Activated naive CD4-positive, alpha-beta T cell treated with anti-CD3 and anti-CD28 coated beads, Interleukin-2, amount 50 U/mL, for 24 hours (primary cell): ENCODE results near the gene SERF2.
A peak's percentile ranks its signal among the peaks of the same experiment; 100 is the strongest.
"Not testable (repeated sequence)": the region's sequence is repeated elsewhere in the genome, so short reads cannot be mapped to it uniquely, and the experiment has no call there.

Experiments
- H3K27ac Mint-ChIP-seq: one replicate; pipeline ENCODE4 v1.8.0; 2021; ENCODE audit warnings: mild to moderate bottlenecking, mixed read lengths
- H3K27me3 Mint-ChIP-seq: one replicate; pipeline ENCODE4 v1.8.0; 2021; ENCODE audit warnings: mixed read lengths
- H3K36me3 Mint-ChIP-seq: one replicate; pipeline ENCODE4 v1.8.0; 2021; ENCODE audit warnings: mixed read lengths
- H3K4me1 Mint-ChIP-seq: one replicate; pipeline ENCODE4 v1.8.0; 2021; ENCODE audit warnings: mixed read lengths
- H3K4me3 Mint-ChIP-seq: one replicate; pipeline ENCODE4 v1.8.0; 2021; ENCODE audit warnings: mild to moderate bottlenecking, mixed read lengths
- H3K9me3 Mint-ChIP-seq: one replicate; pipeline ENCODE4 v1.8.0; 2021; ENCODE audit warnings: mixed read lengths

SERF2 gene

DNA sequence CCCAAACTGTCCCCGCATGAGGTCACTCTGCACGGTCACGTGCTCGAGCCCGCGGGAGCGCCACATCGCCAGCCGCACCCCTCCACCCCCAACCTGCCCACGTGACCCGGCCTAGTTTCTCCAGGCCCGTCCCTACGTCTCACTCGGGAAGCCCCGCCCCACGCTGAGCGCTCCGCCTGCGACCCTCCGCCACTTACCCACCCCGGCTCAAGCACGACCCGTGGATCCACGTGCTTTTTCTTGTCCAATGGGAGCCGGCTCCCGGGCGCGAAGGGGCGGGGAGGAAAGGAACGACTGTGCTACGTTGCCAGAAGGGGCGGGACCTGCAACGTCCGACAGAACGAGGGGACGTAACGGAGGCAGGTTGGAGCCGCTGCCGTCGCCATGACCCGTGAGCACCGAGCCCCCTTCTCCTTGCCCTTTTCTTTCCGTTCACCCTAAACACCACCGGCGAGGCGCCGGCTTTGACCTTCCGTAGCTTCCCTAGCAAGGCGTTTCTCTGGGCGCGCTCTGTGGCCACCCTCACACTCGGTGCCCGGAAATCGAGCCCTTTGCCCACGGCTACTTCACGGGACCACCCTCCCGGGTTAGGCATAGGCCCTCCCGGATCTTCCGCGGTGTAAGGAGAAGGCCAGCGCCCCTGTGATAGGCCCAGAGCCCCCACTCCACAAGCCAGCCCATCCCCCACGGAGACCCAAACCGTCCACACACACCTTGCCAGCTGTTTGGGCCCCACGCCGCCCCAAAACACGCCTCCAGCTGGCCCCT is at the start of gene SERF2:
Gene SERF2, plus strand, starts transcription at position 328 of the 768 bp plus-strand sequence. Its CDS starts 57 bp downstream, at position 385.
- peaks cover 19% of the 10 kb centered on the region for H3K36me3 Mint-ChIP-seq
- peak within 1 kb of the TSS; percentile 97 for H3K4me3 Mint-ChIP-seq
- no peaks in the 10 kb centered on the region for H3K9me3 Mint-ChIP-seq
- H3K27ac Mint-ChIP-seq = peak within 1 kb of the TSS; percentile 96
- no peaks in the 10 kb centered on the region for H3K27me3 Mint-ChIP-seq
- H3K4me1 Mint-ChIP-seq = peaks cover 43% of the 10 kb centered on the region

DNA sequence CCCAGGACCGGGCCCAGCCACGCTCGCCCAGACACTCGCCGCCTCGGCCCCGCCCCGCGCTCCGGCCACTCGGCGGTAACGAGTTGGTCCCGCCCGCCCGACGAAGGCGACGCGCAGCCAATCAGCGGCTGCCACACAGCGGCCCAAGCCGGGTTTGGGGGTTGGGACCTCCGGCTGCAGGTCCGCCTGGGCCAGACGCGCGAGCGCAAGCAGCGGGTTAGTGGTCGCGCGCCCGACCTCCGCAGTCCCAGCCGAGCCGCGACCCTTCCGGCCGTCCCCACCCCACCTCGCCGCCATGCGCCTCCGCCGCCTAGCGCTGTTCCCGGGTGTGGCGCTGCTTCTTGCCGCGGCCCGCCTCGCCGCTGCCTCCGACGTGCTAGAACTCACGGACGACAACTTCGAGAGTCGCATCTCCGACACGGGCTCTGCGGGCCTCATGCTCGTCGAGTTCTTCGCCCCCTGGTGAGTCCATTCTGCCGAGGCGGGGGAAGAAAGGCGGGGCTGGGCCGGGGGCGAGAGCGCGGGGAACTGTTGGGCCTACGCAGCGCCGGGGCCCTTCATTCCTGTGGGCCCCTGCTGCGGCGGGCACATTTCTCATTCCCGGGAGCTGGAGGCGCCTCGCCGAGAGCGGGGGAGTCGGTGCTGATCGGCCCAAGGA is 45.7 kb upstream of the SERF2 start, which contains the start of gene PDIA3:
Gene PDIA3, plus strand, starts transcription at position 194 of the 658 bp plus-strand sequence. Its CDS starts 102 bp downstream, at position 296.
- Mint-ChIP-seq H3K4me1 (peaks cover 26% of the 10 kb centered on the region), H3K4me3 (peak within 1 kb of the TSS; percentile 98), H3K27ac (peak within 1 kb of the TSS; percentile 98)
- not testable (repeated sequence) for H3K27me3 Mint-ChIP-seq, H3K36me3 Mint-ChIP-seq, H3K9me3 Mint-ChIP-seq

DNA sequence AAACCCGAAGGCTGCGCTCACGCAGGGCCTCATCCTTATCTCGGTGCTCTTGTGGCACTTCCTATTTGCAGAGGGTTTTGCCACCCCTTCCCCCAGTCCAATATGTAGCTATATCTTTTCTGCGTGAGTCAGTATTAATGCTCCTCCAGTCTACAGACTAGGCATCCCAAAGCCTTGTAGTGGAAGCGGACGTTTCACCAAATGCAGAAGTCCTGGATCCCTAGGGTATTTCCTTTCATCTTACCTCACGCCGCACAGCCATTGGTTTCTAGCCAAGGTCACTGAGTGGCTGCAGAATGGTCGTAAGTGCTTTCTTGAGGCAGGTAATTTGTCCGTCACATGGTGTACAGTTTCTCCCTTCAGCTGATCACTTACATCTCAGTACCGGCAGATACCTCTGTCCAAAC is 45.2 kb upstream of the SERF2 start:
- not testable (repeated sequence) for H3K9me3 Mint-ChIP-seq, H3K36me3 Mint-ChIP-seq, H3K27me3 Mint-ChIP-seq
- peaks cover 31% of the 10 kb centered on the region for H3K4me1 Mint-ChIP-seq
- peak overlapping the region; percentile 98 for H3K27ac Mint-ChIP-seq
- H3K4me3 Mint-ChIP-seq = peak overlapping the region; percentile 98

DNA sequence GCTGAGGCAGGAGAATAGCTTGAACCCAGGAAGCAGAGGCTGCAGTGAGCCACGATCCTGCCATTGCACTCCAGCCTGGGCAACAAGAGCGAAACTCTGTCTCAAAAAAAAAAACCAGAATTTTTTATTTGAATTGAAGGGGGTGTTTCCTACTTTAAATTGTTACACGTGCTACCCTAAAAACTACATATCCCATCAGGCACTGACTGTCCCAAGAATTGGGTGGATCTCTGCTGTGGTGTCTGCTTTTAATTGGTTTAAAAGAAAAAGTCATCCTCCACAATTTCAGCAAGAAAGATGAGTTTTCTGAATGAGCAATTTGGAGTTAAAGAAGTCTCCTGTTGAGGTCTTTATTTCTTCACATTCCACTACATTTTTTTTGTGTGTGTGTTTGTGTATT is 43.7 kb upstream of the SERF2 start:
- no peaks in the 10 kb centered on the region for H3K27me3 Mint-ChIP-seq
- H3K4me1 Mint-ChIP-seq = peaks cover 46% of the 10 kb centered on the region
- H3K9me3 Mint-ChIP-seq = no peaks in the 10 kb centered on the region
- peak overlapping the region; percentile 98 for H3K4me3 Mint-ChIP-seq
- peak overlapping the region; percentile 79 for H3K27ac Mint-ChIP-seq
- H3K36me3 Mint-ChIP-seq = peaks cover 13% of the 10 kb centered on the region

DNA sequence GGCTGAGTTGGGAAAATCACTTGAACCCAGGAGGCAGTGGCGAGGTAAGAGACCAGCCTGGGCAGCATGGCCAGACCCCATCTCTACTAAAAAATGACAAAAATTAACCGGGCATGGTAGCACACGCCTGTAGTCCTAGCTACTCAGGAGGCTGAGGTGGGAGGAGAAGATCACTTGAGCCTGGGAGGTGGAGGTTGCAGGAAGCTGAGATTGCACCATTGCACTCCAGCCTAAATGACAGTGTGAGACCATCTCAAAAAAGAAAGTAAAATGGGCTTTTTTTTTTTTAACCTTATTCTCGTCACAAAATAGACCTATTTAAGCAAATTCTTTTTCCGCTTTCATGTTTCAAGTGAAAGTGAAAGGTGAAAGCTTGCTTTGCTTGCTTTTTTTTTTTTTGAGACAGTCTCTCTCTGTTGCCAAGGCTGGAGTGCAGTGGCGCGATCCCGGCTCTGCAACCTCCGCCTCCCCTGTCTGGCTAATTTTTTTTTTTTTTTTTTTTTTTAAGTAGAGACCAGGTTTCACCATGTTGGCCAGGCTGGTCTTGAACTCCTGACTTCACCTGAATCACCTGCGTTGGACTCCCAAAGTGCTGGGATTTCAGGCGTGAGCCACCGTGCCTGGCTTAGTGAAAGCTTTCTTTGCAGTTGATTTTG is 42.3 kb upstream of the SERF2 start:
- Mint-ChIP-seq H3K27me3 (no peaks in the 10 kb centered on the region), H3K27ac (peak overlapping the region; percentile 93), H3K4me3 (peak overlapping the region; percentile 98), H3K4me1 (peaks cover 49% of the 10 kb centered on the region), H3K36me3 (peaks cover 13% of the 10 kb centered on the region), H3K9me3 (no peaks in the 10 kb centered on the region)

DNA sequence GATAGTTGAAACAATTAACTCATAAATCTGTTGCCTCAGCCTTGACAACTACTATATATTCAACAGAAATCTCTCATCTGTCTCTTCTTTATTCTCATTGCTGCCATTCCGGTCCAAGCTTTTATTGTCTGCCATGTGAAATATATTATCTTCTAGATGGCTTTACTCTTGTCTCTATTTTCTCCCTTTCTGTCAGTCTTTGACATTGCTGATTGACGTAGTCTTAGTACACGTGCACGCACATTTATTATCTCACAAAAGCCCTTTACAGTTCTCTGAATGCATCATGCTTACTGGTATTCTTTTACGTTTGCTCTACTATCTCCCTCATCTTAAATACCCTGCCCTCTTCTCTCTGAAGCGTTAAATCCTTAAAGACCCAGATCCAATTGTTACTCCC is 40.2 kb upstream of the SERF2 start:
- Mint-ChIP-seq H3K36me3 (peaks cover 17% of the 10 kb centered on the region), H3K4me3 (peak overlapping the region; percentile 27), H3K27me3 (no peaks in the 10 kb centered on the region), H3K4me1 (peaks cover 47% of the 10 kb centered on the region), H3K9me3 (no peaks in the 10 kb centered on the region), H3K27ac (peak overlapping the region; percentile 5)

DNA sequence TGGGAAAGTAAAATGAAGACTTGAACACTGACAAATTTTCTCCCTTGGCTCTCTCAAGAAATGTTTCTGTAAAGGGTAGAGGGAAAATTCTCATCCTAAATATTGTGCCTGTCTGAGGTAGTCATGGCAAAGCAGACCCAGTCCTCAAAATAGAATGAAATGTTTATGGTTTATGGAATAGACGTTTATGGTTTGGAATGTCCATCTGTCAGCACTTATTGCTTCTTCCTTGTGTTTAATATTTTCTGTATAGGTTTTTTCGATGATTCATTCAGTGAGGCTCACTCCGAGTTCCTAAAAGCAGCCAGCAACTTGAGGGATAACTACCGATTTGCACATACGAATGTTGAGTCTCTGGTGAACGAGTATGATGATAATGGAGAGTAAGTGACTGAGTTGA is 29.3 kb upstream of the SERF2 start:
- Mint-ChIP-seq H3K27ac (peak overlapping the region; percentile 18), H3K27me3 (no peaks in the 10 kb centered on the region), H3K4me1 (peaks cover 10% of the 10 kb centered on the region), H3K36me3 (peaks cover 21% of the 10 kb centered on the region), H3K9me3 (no peaks in the 10 kb centered on the region), H3K4me3 (no peak overlapping the region)

DNA sequence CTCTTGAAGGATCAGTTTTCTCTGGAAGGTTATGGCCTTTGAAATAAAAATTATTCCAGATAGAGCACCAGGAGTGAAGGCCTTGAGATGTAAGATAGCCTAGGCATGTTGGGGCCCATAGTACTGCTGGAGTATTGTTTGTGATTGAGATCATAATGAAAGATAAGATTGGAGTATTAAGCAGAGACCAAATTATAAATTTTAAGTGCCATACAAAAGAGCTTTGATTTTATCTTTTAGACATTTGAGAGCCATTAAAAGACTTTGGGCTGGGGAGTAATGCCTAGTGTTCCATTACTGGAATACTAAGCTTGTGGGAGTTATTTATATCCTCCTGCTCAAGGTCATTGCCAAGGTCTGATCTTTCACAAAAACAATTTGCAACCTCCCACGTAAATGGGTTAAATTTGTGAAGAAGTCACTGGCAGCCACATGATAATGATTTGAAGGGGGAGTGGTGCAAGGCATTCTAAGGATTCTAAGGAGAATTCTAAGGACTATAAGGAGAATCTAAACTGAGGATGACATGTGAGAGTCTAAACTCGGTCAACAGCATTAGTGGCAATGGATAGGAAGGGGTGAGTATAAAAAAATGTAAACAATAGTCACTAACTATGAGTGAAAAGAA is 28.2 kb upstream of the SERF2 start:
- no peaks in the 10 kb centered on the region for H3K27me3 Mint-ChIP-seq
- peaks cover 10% of the 10 kb centered on the region for H3K4me1 Mint-ChIP-seq
- H3K27ac Mint-ChIP-seq = peak overlapping the region; percentile 68
- peaks cover 24% of the 10 kb centered on the region for H3K36me3 Mint-ChIP-seq
- no peaks in the 10 kb centered on the region for H3K9me3 Mint-ChIP-seq
- no peak overlapping the region for H3K4me3 Mint-ChIP-seq

DNA sequence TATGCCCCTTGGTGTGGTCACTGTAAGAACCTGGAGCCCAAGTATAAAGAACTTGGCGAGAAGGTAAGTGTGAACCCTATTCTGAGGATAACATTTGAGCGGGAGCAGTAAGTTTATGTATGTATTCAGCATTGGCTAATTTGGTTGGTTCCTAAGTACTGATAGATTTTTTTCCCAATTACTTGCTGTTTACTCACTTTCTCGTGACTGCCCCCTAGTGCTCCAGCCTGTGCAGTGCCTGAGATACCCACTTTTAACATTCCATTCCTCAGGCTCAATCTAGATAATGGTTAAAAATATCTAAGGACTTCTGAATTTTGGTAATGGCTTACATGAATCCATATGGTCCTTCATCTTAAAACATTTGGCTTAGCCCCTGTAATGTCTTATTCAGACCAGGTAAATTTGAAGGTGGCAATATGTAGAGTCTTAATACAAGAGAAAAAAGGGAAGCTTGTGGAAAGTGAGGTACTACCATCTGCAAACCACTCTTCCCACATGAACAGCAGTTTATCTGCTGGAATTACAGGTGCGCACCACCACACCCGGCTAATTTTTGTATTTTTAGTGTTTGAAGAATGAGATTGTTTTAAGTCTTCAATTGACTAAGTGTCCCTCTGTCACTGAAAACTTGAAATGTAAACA is 22.4 kb upstream of the SERF2 start:
- Mint-ChIP-seq H3K36me3 (peaks cover 20% of the 10 kb centered on the region), H3K27me3 (no peaks in the 10 kb centered on the region), H3K4me3 (no peak overlapping the region), H3K4me1 (no peaks in the 10 kb centered on the region), H3K9me3 (no peaks in the 10 kb centered on the region), H3K27ac (no peak overlapping the region)

DNA sequence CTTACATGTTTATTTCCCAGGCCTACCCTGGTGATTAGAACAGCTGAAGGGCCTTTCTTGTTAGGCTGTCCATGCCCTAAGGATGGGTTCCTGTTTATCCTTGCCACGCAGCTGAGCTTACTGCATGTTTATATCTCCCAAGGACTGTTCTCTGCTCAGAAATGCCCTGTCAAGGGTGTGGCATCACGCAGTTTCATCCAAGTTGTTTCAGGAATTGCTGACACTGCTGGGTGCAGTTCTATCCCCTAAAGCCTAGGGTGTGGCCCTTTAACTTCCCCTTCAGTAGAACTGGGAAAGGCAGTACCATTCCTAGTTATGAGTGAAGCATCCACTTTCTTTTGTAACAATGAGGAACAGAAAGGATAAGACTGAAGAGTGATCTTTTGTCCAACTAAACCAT is 20.3 kb upstream of the SERF2 start:
- Mint-ChIP-seq H3K27ac (no peak overlapping the region), H3K9me3 (no peaks in the 10 kb centered on the region), H3K4me3 (no peak overlapping the region), H3K4me1 (no peaks in the 10 kb centered on the region), H3K36me3 (peaks cover 14% of the 10 kb centered on the region), H3K27me3 (no peaks in the 10 kb centered on the region)

DNA sequence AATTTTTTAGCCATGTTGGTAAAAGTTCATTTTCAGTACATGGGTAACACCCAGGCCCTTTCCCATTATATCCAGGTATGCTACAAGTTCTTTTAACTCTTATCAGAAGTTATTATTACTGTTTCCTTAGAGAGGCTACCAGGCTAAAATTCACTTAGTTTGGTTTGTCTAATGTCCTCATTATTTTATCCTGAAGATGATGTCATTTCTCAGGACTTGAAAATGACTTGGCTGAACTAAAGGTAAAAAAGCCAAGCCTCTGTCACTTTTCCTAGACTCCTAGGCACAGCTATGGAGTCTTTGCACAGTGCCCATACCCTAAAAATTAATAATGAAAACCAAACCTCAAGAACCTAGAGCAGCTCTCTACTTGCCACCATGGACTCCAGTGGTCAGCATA is 19.5 kb upstream of the SERF2 start:
- H3K36me3 Mint-ChIP-seq = peaks cover 14% of the 10 kb centered on the region
- no peaks in the 10 kb centered on the region for H3K27me3 Mint-ChIP-seq
- H3K4me3 Mint-ChIP-seq = no peak overlapping the region
- H3K9me3 Mint-ChIP-seq = no peaks in the 10 kb centered on the region
- peaks cover 7% of the 10 kb centered on the region for H3K4me1 Mint-ChIP-seq
- no peak overlapping the region for H3K27ac Mint-ChIP-seq

DNA sequence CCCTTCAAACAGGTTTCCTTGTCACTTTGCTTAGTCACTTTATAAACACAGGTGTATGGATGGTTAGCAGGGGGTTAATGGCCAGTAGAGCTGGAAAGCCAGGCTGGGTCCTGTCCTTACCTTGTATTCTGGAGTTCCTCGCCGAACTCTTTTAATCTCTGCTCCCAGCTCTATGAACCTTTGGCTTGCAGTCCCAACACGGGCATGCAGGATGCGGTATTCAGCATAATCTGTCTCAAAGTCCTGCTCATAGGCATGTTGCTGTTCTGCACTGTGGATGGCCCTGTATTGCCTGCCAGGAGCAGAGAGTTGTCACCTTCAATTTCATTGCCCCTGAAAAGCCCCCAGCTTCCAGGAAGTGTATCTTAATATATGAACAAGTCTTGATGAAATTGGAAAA is 18.1 kb upstream of the SERF2 start:
- H3K27me3 Mint-ChIP-seq = no peaks in the 10 kb centered on the region
- H3K36me3 Mint-ChIP-seq = peaks cover 12% of the 10 kb centered on the region
- H3K4me3 Mint-ChIP-seq = no peak overlapping the region
- peaks cover 12% of the 10 kb centered on the region for H3K4me1 Mint-ChIP-seq
- H3K27ac Mint-ChIP-seq = peak overlapping the region; percentile 23
- H3K9me3 Mint-ChIP-seq = no peaks in the 10 kb centered on the region

DNA sequence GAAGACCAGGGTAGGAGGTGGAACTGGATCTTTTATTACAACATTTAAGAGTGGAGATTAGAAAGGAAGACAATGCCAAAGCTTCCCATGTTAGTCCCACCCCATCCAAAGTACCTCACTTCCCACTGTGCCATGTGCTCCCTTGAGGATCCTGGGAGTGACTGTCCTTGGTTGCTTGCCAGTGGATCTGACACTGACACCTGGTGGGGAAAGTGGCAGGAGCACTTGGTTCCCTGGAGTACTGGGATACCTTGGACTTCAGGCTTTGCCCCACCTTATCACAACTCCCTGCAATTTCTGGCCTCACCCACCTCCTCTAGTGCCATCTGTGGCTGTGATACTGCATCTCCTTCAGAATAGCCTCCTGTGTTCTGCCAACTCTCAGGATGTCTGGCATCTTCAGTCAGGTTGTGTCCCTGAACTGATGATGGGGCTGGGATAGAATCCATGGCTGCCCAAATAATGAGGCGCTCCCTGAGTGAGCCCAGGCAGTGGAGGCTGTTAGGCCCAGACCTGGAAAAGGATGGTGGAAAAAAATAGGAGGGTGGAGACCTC is 16.6 kb upstream of the SERF2 start:
- peak overlapping the region; percentile 17 for H3K27ac Mint-ChIP-seq
- peaks cover 3% of the 10 kb centered on the region for H3K36me3 Mint-ChIP-seq
- no peak overlapping the region for H3K4me3 Mint-ChIP-seq
- no peaks in the 10 kb centered on the region for H3K9me3 Mint-ChIP-seq
- peaks cover 20% of the 10 kb centered on the region for H3K4me1 Mint-ChIP-seq
- no peaks in the 10 kb centered on the region for H3K27me3 Mint-ChIP-seq

DNA sequence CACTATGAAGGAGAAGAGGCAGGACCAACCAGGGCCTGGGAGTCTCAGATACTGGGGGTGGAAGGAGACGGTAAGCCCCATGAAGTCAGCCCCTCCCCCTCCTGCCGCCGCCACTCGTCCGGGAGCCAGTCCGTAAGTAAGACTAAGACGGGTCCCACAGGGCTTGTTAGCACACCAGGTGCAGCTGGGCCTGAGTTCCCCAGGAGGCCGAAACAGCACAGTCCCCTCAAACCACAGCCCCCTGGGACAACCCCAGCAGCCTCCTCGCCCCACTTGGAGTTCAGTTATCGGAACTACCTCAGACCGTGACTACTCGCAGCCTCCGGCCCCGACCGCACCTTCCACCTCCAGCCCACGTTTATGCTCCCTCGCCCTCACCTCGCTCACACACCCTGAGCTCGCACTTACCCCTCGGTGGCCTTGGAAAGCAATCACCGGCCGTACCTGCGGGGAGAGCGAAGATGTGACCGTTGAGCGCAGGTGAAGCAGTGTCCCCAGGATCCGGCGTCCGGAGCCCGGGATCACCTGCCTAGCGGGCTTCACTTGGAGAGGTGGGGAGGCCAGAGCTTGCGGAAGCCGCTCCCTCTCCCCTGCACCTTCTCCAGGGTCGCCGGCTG is 15.9 kb upstream of the SERF2 start:
- no peaks in the 10 kb centered on the region for H3K27me3 Mint-ChIP-seq
- no peaks in the 10 kb centered on the region for H3K36me3 Mint-ChIP-seq
- peak overlapping the region; percentile 90 for H3K4me3 Mint-ChIP-seq
- H3K9me3 Mint-ChIP-seq = no peaks in the 10 kb centered on the region
- peaks cover 21% of the 10 kb centered on the region for H3K4me1 Mint-ChIP-seq
- H3K27ac Mint-ChIP-seq = no peak overlapping the region
